ENCODE measurements around the gene CACNA1A. TPM values are rescaled to one million over a fixed set of nuclear protein-coding genes. Genes with fewer than 3 reads are reported as not detected.

CACNA1A gene
- total and polyA plus RNA-seq, 2 of the 13 experiments (the other 11 are each of a cell fraction or from before 2014, with no cell fraction given) = not detected

GRCh38 chr19:13207846-13208671 lies 298.2 kb downstream of the CACNA1A start:
- Histone ChIP-seq H3K27ac (ENCODE audit: extremely low read length, insufficient read depth, low read length) (no peak overlapping the region), H3K4me1 (ENCODE audit: insufficient read depth, low read length) (peaks cover 6% of the 10 kb centered on the region; the same call in 1 of the 2 replicates), H3K79me2 (ENCODE audit: insufficient read depth, low read length) (no peaks in the 10 kb centered on the region), H2AFZ (ENCODE audit: low read length) (no peak overlapping the region), H3K4me3 (replicated peaks in 1 of 3; ENCODE audit: insufficient read depth in 1 of 3, low read depth in 2 of 3, low read length in 3 of 3) (no peak overlapping the region), H4K20me1 (ENCODE audit: insufficient read depth, low read length) (no peaks in the 10 kb centered on the region), H3K36me3 (replicated peaks in 1 of 2; ENCODE audit: control insufficient read depth in 1 of 2, insufficient read depth in 2 of 2, low read length in 2 of 2) (no peaks in the 10 kb centered on the region), H3K9me3 (ENCODE audit: low read length) (no peaks in the 10 kb centered on the region), H3K9ac (ENCODE audit: insufficient read depth, low read depth, low read length) (no peak overlapping the region), H3K4me2 (ENCODE audit: low read depth, low read length) (no peak overlapping the region), H3K27me3 (ENCODE audit: control insufficient read depth in 1 of 2, insufficient read depth in 2 of 2, low read length in 2 of 2) (no peaks in the 10 kb centered on the region; a peak in 3 of 5 replicates)
- WGBS (ENCODE audit: low lambda C conversion rate) = 59% methylated on average over 34 of the region's 39 CpGs
- TF ChIP-seq ATF2 (CRISPR knock-in tag; IDR thresholded peaks at IDR 0.05) = no peak
- peak; percentile 67 for TF ChIP-seq ZNF263 (CRISPR knock-in tag; IDR thresholded peaks at IDR 0.05)
- no peak for TF ChIP-seq BCL3 (CRISPR knock-in tag; IDR thresholded peaks at IDR 0.05)
- no peak for FAIRE-seq
- in situ Hi-C loops (cut with HindIII; ENCODE audit: extremely low pct_ligation_motif_present, low pct_unique_long_range_greater_than_20kb) = no loop called here
- ChIA-PET CTCF (ENCODE audit: low intra/inter-chr PET ratio, low total read pairs) (no interaction called here), POLR2A (no interaction called here)
- DNase-seq (ENCODE audit: low spot score) = no peak
- BruUV-seq (replicated peaks) = no TSS peak
- no peak for ATAC-seq
- intact Hi-C loops (cut with micrococcal nuclease; ENCODE audit: unreplicated experiment) = no loop called here

All from HepG2 (cell line).